NCI-H2081 (cell line): ENCODE data around the gene CLMN.

Experiments
- DNase-seq, 2 experiments: peaks; one replicate each; lab custom pipeline; 2025; lab: John Stamatoyannopoulos, UW

The CLMN gene

GRCh38 chr14:95344536-95344935, 24.8 kb upstream of the CLMN start:
- DNase-seq, result no peak

- no peak for DNase-seq
These were observed 21.9 kb upstream of the CLMN start for GRCh38 chr14:95341564-95341963.

DNA sequence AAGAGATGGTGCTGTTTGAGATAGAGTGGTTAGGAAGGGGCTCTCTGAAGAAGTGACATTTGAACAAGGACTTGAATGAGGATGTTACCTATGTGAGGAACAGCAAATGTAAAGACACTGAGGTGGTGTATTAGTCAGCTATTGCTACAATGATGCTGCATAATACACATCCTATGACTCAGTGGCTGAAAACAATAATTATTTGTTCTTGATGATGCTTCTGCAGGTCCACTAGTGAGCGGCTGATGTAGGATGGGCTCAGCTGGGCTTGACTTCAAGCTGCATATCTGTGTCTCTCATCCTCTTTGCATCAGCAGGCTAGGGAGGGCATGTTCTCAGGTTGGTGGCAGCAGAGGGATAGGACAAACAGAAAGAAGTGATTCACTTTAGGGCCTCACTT, 21.4 kb upstream of the CLMN start:
- no peak for DNase-seq

- DNase-seq, result no peak
These were observed 20.5 kb upstream of the CLMN start for GRCh38 chr14:95340201-95340697.

- no peak for DNase-seq
These were observed 19.7 kb upstream of the CLMN start for GRCh38 chr14:95339301-95339865.

- no peak for DNase-seq
These were observed 18.7 kb upstream of the CLMN start for GRCh38 chr14:95338436-95338835.

GRCh38 chr14:95337041-95337595, 17.4 kb upstream of the CLMN start:
- DNase-seq, result no peak

DNA sequence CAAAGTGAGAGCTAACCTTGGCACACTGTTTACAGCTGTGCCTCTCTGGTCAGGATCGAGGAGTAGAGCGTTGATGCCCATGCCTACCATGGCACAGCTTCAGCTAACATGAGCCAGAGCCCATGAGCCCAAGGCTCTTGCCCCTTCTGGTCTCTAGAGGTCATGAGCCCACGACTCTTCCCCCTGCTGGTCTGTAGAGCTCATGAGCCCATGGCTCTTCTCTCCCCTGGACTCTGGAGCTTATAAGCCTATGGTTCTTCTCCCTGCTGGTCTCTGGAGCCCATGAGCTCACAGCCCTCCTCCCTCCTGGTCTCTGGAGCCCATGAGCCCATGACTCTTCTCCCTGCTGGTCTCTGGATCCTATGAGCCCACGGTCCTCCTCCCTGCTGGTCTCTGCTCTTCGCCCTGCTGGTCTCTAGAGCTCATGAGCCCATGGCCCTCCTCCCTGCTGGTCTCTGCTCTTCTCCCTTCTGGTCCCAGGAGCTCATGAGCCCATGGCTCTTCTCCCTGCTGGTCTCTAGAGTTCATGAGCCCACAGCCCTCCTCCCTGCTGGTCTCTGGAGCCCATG, 16.6 kb upstream of the CLMN start:
- no peak for DNase-seq

DNA sequence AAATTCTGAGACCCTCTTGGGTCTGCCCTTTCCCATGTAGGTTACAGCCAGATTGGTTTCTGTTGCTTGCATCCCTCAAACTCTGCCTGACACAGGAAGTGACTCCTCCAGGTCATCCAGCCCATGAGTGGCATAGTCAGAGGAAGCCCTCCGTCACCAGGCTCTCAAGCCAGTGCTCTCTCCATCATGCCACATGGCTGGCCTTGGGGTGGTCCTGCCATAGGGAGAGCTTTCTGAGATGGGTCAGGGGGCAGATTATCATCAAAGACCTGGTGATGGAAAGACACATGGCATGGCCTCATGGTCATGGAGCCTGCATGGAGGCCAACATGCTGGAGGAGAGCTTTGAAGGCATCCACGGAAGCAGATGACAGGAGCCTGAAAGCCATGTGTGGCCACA, 15.4 kb upstream of the CLMN start:
- no peak for DNase-seq

GRCh38 chr14:95334044-95334443, 14.3 kb upstream of the CLMN start:
- no peak for DNase-seq

- no peak for DNase-seq
These were observed 12.9 kb upstream of the CLMN start for GRCh38 chr14:95332641-95333040.

DNA sequence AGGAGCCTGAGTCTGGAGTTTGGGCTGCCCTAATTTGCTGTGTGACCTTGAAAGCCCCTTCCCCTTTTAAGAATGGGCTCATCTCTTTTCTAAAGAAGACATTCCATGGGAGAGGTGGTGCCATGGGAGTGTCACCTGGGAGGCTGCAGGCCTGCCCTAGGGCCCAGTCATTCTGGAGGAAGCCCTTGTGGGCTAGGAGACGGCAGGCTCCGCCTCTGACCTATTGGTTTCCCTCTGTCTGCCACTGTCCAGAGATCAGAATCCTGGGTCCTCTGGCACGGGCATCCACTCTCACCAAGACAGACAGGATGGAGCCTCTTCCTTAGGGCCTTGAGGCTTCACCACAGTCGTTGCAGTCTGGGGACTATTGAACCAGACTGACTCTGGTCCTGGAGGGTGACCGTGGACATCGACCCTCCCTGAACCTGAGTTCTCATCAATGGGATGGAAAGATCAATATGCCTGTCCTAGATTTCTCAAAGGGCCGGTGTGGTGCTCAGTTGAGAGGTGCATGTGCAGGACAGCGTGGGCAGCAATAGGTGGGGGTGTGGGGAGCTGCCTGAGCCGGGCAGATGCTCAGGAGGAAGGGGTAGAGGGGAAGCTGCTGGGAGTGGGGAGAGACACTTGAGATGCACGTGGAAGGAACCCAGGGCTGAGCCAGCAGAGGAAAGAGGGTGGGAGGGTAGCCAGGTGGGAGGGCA, 12.2 kb upstream of the CLMN start:
- no peak for DNase-seq

- no peak for DNase-seq
These were observed 11.1 kb upstream of the CLMN start for GRCh38 chr14:95330591-95331370.

DNA sequence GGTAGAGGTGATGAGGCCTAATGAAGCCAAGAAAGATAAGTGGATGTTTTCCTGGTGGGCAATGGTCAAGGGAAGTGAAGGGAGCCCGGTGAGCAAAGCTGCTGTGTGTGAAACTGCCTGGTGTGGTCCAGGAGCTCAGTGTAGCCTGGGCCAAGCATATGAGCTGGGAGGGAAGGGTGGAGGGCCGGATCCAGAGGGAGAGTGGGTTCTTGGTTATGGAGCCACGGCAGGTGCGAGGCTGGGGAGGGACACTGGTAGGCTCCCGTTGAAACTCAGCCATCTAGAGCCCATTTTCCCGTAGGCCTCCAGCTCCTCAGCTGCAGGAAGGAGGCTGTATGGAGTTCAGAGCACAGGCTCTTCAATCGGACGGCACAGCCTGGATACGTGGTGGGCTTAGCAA, 10.2 kb upstream of the CLMN start:
- no peak for DNase-seq

- DNase-seq, result no peak
These were observed 9.2 kb upstream of the CLMN start for GRCh38 chr14:95328729-95329503.

DNA sequence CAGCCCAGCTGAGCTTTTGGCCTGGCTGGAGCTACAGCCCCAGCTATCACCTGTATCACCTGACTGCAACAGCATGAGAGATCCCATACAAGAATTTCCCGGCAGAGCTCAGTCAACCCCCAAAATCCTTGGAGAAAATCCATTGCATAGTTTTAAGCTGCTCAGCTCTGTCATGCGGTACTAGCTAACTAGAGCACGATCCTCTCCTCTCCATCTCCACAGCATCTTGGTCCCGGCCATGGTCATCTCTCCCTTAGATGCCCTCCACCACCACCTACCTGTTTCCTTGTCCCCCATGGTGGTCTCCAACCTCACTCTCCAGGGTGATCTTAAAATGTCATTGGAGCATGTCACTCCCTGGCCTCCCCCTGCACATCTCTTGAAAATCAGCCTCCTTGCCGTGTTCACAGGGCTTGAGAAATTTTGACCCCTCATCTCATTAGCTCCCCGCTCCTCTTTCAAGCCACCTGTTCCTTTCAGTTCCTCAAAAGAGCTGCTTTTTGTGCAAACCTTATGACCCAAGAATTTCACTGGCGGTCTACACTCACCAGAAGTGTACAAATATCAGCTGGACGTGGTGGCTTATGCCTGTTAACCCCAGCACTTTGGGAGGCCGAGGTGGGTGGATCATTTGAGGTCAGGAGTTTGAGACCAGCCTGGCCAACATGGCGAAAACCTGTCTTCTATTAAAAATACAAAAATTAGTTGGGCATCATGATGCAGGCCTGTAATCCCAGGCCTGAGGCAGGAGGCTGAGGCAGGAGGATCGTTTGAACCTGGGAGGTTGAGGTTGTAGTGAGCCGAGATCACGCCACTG, 8.1 kb upstream of the CLMN start:
- DNase-seq, result no peak

- DNase-seq, result no peak
These were observed 7.3 kb upstream of the CLMN start for GRCh38 chr14:95326987-95327386.

DNA sequence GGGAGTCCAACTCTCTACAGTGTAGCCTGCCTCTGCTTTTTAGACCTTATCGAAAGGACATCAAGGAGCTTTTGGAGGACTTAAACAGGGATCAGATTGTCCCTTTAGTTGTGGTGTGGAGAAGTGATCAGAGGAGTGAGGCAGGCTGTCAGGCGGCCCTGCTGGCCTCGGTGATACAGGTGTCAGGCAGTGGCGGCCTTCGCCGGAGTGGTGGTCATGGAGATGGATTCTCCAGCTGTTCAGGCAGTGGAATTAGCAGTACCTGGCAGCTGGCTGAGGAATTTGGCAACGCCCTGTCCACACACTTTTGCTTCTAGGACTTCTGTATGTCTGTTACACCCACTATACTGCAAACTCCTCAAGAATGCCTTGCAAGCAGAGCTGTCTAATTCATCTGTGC, 4.2 kb upstream of the CLMN start:
- no peak for DNase-seq

GRCh38 chr14:95323361-95323760, 3.7 kb upstream of the CLMN start:
- no peak for DNase-seq

GRCh38 chr14:95322651-95323050, 2.9 kb upstream of the CLMN start:
- no peak for DNase-seq
